ENCODE results near the gene ARSG.
A peak's percentile ranks its signal among the peaks of the same experiment; 100 is the strongest.
"Not testable (repeated sequence)": the region's sequence is repeated elsewhere in the genome, so short reads cannot be mapped to it uniquely, and the experiment has no call there.

ARSG gene

DNA sequence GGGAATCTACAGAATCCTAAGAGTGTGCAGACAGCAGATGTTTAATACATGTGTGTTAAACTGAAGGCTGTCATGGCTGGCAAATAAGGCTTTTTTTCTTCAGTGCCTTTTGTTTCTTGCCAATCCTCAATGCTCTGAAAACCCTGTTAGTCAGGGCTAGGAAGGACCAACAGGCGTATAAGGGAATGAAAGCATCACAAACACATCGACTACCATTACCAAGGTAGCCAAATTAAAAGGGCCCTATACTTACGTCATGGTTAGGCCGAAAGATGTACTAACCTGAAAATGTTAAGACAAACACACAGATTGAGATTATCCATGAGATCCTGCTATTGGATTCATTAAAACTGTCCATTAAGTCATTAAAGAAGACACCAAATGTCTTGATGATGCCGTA lies 13.5 kb upstream of the ARSG start:
- DNase-seq (ENCODE audit: low read depth in 2 of 2), result no peak

DNA sequence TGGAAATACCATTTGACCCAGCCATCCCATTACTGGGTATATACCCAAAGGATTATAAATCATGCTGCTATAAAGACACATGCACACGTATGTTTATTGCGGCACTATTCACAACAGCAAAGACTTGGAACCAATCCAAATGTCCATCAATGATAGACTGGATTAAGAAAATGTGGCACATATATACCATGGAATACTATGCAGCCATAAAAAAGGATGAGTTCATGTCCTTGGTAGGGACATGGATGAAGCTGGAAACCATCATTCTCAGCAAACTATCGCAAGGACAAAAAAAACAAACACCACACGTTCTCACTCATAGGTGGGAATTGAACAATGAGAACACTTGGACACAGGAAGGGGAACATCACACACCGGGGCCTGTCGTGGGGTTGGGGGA lies 9.3 kb upstream of the ARSG start:
- DNase-seq (ENCODE audit: low read depth in 2 of 2), result not testable (repeated sequence)

DNA sequence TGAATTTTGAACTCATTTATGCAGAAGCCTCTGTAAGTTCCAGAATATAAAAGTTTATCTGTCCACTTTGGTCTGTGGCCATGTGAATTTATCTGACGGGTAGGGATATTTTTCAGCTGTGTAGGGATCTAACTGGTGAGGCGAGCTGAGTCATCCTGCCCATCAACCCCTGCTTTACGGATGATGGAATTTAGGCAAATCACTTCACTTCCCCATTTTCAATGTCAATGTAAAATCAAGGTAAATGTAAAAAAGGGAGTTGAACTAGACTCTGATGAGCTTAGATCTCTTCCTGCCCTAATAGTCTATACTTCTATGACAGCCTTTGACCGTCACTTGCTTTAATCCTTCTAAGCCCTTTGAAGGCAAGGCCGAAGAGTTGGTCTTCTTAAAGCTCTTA lies 2.9 kb upstream of the ARSG start:
- DNase-seq (ENCODE audit: low read depth in 2 of 2), result no peak

DNA sequence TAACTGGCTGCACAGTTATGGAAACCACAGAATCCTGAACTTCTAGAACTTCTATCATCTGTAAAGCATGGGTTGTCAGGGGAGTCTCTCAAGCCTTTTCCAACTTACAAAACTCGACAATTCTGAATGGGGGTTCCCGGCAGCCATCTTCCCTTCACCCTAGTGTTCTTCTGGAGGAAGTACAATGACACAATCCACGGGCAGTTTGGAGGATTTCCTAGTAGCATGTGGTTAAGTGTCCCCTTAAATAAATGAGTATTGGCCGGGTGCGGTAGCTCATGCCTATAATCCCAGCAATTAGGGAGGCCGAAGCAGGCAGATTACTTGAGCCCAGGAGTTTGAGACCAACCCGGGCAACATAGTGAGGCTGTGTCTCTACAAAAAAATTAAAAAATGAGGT lies 2.5 kb upstream of the ARSG start:
- no peak for DNase-seq (ENCODE audit: low read depth in 2 of 2)

GRCh38 chr17:68289473-68289872 lies 1.8 kb upstream of the ARSG start:
- DNase-seq (ENCODE audit: low read depth in 2 of 2), result no peak

- DNase-seq (ENCODE audit: low read depth in 2 of 2), result no peak
Observed at GRCh38 chr17:68289936-68290267, 1.4 kb upstream of the ARSG start.

DNA sequence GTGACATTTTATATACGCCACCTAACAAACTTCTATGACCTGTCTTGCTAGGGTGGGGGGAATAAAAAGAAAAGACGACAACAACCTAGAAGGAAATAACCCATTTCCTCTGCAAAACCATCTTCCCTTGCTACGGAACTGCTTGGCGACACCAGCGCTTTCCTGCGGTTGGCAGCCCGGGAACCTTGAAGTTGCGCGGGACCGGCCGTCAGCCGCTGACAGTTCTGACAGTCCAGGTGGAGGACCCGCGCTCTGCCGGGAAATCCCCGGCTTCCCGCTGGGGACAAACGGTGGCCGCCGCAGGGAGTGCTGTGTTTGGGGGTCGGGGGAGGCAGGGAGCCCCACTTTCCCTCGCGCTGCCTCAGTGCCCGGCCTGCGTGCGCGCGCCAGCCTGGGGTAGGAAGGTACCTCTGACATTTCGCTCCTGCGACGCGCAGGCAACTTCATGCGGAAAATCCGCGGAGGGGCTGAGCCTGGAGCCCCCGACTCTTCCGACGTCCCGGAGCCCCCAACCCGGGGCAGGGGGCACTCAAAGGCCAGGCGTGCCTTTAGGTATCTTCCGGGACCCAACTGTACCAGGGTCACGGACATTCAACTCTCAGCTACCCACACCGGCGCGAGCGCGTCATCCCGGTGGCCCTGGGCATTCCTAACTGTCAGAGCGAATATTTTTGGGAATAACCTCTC lies 884 bp upstream of the ARSG start:
- DNase-seq (ENCODE audit: low read depth in 2 of 2), result peak; percentile 27 to 48

DNA sequence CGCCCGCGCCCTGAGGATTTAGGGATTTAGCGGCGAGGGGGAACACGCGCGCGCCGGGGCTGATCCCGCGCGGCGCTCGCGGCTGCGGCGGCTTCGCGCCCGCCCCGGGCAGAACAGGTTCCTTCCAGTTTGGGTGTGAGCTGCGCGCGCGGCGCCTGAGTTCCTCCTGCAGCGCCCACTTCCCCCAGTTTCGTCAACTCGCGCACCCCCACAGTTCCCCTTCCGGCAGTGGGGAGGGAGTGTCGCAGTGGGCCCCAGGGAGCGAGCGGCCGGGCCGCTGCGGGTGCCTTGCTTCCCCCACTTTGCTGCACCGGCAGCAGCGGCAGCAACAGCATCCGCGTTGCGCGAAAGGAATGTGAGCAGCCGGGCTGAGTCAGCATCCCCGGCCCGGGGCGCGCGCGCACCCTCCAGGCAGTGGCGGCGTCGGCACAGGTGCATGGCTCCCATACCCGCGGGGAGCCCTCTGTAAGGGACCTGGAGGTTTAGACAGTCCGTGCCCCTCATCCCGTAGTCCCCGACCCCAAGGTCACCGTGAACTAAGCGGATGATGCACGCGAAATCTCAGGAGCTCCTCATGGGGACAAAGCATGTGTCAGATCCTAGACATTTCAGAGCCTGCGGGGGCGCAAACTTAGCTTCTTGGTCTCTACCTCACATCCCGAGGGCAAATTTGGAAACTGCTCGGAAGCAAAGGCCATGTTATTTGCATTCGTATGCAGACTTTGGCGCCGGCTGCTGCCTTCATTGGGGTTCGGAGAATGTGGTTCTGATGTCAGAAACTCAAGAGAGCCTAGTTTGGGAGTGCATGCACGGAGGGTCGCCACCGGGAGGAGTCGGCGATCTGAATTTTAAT lies 767 bp downstream of the ARSG start:
- DNase-seq (ENCODE audit: low read depth in 2 of 2), result peak; percentile 81 to 85

- no peak for DNase-seq (ENCODE audit: low read depth in 2 of 2)
Observed at GRCh38 chr17:68292689-68293040, 1.4 kb downstream of the ARSG start.

DNA sequence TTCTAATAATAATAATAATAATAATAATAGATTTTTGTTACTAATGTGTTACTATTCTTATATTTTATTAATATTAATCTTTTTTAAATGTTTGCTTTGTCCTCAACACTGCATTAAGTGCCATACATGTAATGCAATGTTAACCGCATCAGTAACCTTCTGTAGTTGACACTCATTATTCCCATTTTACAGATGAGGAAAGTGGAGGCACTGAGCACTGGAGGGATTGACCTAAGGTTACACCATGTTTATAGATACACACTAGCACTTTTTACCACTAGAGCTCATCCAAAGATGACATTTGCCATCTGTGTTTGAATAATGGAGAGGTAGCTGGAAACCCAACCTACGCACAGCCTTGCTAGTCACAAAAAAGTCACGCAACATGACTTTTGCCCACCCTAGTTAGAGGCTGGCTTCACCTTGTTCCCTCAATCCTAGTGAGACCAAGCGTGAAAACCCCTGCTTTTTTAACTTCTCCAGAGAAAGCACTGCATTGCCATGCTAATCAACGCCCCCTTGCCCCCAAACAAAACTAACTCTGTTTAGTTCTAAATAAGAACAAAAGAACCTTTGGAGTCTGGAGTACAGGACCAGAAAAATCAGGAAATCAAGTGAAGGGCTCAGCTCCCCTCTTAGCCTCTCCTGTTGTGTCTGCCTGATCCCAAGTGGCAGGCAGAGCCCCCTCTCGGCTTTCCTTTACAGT lies 2.3 kb downstream of the ARSG start:
- DNase-seq (ENCODE audit: low read depth in 2 of 2), result no peak

DNA sequence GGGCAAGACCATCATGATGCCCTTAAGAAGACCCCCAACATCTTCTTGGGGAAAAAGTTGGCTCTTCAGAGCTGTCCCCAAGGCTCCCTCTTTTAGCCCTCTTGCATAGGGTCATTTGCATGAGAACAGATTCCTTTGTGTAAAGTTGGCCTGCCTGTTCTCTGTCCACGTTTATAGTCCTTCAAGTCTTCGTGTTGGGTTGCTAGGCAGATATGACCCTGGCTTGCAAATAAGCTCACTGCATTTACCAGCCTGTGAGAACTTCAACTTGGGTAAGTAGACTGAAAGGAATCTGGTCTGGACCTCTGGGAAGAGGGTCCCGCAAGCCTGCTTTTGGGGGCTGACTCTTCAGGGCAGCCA lies 2.9 kb downstream of the ARSG start:
- DNase-seq (ENCODE audit: low read depth in 2 of 2), result no peak

GRCh38 chr17:68294617-68295016 lies 3.3 kb downstream of the ARSG start:
- no peak for DNase-seq (ENCODE audit: low read depth in 2 of 2)

- DNase-seq (ENCODE audit: low read depth in 2 of 2), result peak in 1 of 2 donors; percentile 44
Observed at GRCh38 chr17:68295086-68295485, 3.8 kb downstream of the ARSG start.

- DNase-seq (ENCODE audit: low read depth in 2 of 2), result peak in 1 of 2 donors; percentile 31
Observed at GRCh38 chr17:68296217-68297191, 5.2 kb downstream of the ARSG start.

DNA sequence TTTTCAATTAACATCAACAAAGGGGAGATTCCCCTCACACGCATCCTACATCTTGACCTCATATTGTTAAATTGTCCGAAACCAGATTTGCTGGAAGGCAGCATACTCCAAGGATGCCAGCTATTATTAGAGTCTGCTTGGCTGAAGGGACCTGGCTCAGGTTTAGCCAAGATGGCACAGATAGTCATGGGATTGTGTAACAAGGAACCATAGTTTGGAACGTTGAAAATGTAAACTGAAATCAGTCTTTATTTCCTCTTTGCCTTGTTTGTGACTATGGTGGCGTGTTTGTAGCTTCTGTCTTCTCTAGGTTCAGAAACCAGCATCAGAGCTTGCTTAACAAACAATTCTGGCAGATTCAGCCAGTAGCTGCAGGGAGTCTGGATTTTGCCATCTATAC lies 5.9 kb downstream of the ARSG start:
- no peak for DNase-seq (ENCODE audit: low read depth in 2 of 2)

DNA sequence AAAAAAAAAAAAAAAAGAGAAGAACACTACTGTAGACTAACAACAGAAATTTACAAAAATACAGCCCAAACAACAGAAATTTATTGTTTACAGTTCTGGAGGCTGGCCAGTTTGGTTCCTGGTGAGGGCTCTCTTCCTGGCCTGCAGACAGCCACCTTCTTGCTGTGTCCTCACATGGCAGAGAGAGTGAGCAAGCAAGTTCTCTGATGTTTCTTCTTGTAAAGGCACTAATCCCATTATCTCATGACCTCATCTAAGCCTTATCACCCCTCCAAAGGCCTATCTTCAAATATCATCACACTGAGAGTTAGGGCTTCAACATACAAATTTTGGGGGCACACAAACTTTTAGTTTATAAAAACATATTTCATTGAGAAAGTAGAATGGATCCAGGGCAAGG lies 7.3 kb downstream of the ARSG start:
- no peak for DNase-seq (ENCODE audit: low read depth in 2 of 2)

DNA sequence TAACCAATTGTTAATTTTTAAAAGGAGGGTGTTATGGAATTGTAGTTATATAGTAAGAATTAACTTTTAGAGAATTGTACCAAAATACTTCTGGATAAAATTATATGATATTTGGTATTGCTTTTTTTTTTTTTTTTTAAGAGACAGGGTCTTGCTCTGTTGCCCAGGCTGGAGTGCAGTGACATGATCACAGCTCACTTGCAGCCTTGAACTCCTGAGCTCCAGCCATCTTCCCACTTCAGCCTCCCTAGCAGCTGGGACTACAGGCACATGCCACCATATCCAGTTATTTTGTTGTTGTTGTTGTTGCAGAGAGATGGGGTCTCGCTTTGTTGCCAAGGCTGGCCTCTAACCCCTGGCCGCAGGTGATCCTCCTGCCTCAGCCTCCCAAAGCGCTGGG lies 8.5 kb downstream of the ARSG start:
- DNase-seq (ENCODE audit: low read depth in 2 of 2), result no peak

DNA sequence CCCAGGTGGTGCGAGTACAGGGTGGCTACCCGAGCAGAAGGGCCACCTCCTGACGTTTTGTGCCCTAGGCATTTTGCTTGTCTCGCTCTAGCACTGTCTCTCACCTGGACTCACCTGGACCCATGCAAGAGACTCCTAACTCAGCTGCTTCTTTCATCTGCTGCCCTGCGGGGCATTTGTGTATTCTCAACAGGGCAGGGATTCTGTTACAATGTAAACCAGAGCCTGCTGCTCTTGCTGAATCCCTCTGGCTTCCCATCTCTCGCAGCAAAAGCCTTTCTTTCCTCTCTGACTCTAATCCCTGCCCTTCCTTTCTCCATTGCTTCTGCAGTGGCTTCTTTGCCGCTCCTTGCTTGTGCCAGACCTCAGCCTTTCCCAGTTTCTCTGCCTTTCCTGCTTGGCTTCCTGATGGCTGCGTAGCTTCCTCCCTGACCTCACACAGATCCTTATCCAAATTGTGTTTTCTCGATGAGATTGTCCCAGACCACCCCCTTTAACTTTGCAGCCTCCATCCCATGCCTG lies 10.2 kb downstream of the ARSG start:
- no peak for DNase-seq (ENCODE audit: low read depth in 2 of 2)

DNA sequence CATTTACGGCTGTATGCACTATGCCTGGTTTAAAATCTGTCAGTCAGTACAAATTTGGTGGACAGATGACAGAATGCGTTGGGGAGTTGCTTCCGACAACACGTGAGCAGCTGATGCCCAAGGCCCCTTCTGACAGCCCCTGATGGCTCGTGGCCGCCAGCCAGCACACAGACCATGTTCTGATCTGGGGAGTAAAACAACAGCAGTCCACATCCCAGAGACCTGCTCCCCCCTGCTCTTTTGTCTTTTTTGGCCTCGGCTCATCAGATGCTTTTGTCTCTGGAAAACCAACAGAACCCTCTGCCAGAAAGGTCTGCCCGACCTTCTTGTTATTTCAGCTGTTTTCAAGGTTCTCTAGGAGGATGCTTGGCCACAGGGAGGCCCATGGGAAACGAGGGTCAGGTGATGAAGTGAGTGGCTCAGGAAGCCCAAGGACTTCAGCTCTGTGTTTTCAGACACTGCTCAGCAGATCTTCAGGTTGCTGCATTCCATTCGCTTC lies 10.8 kb downstream of the ARSG start:
- no peak for DNase-seq (ENCODE audit: low read depth in 2 of 2)

DNA sequence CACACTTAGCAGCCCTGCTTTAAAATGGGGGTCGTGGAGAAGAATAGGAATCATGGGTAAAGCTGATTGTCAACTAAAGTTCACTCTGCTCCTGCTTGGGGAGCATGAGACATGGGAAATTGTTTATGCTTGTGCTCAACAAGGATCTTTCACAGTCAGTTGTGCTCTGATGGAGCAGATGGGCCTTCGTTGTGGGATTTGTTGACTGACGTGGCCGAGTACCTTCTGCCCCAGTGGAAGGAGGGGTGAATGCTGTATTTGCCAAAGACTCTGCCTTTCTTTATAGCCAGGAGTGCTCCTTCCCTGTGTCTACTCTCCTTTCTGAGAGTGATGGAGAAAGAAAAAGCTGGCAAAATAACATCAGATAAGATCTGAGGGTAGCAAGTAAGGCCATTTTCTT lies 11.4 kb downstream of the ARSG start:
- DNase-seq (ENCODE audit: low read depth in 2 of 2), result no peak

- no peak for DNase-seq (ENCODE audit: low read depth in 2 of 2)
Observed at GRCh38 chr17:68304706-68305105, 13.4 kb downstream of the ARSG start.

Measured in stimulated activated CD8-positive, alpha-beta memory T cell treated with anti-CD3 and anti-CD28 coated beads, Interleukin-15, amount 100 ng/mL, for 48 hours (primary cell).